K562 (cell line): ENCODE data around the gene GNB2.

ENCODE experiments used
- EZH2 ChIP-seq: IDR thresholded peaks from 2 replicates; pipeline ENCODE4 v1.6.1; 2012; ENCODE audit warnings: low read depth, mild to moderate bottlenecking, inconsistent platforms, low read length, borderline replicate concordance
- FOXM1 ChIP-seq, 2 experiments: fragments of 450-650 bp in 1 of 2; sonication (generic) in 1 of 2; formaldehyde crosslinking in 1 of 2; IDR thresholded peaks; 2 replicates each; pipeline versions ENCODE4 v1.6.1 to v1.9.0; 2017 to 2022; ENCODE audit warnings: low read depth in 2 of 2, mild to moderate bottlenecking in 2 of 2, missing genetic modification reagents in 1 of 2, moderate library complexity in 1 of 2
- HDAC6 ChIP-seq: IDR thresholded peaks from 2 replicates; pipeline ENCODE4 v1.6.1; 2012; ENCODE audit warnings: low read depth, mild to moderate bottlenecking, control low read depth, inconsistent platforms, low read length, moderate library complexity
- RAD21 ChIP-seq, 2 experiments: fragments of 250-450 bp in 1 of 2; fragments of 450-650 bp in 1 of 2; sonication (Bioruptor Pico) in 1 of 2; formaldehyde crosslinking in 1 of 2; IDR thresholded peaks in 1 of 2; conservative IDR thresholded peaks in 1 of 2; 2 replicates each; pipeline versions ENCODE4 v1.4.0 to v1.8.0; 2020 to 2022; ENCODE audit warnings: mild to moderate bottlenecking in 2 of 2, moderate library complexity in 1 of 2
- TF ChIP-seq, protein P1 (sequence below): sonication (generic); formaldehyde crosslinking; IDR thresholded peaks from 2 replicates; pipeline ENCODE4 v1.8.0; 2022; ENCODE audit warnings: mild to moderate bottlenecking, low read depth, missing genetic modification reagents
- TF ChIP-seq, protein P2 (sequence below): fragments of 250-450 bp; sonication (Bioruptor Pico); IDR thresholded peaks from 2 replicates; pipeline ENCODE4 v1.8.0; 2021; ENCODE audit warnings: mild to moderate bottlenecking, moderate library complexity
- TF ChIP-seq, protein P3 (sequence below): fragments of 450-650 bp; IDR thresholded peaks from 2 replicates; pipeline ENCODE4 v1.6.1; 2016; ENCODE audit warnings: borderline replicate concordance

DNA sequence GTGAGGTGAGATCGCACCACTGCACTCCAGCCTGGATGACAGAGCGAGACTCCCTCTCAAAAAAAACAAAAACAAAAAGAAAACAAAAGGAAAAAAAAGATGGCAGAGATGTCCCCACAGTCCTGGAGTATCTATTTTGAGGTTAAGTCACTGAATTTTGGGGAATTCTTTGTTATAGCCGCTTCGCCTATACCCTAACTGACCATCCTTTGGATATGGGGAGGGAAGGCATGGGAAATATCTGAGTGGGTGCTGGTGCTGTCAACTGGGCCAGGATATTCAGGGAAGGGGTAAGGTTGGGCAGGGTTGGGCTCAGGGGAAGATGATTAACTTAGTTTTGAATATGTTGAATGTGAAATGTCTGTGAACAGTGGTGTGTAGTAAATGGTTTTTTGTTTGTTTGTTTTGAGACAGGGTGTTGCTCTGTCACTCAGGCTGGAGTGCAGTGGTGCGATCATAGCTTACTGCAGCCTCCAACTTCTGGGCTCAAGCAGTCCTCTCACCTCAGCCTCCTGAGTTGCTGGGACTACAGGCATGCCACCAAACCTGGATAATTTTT is 8.3 kb upstream of the GNB2 start:
- no peak for TF ChIP-seq RAD21 (CRISPR knock-in tag; conservative IDR thresholded peaks at IDR 0.05 in 1 of 2, IDR thresholded peaks at IDR 0.05 in 1 of 2)
- TF ChIP-seq EZH2: no peak
- TF ChIP-seq, protein P1, sequence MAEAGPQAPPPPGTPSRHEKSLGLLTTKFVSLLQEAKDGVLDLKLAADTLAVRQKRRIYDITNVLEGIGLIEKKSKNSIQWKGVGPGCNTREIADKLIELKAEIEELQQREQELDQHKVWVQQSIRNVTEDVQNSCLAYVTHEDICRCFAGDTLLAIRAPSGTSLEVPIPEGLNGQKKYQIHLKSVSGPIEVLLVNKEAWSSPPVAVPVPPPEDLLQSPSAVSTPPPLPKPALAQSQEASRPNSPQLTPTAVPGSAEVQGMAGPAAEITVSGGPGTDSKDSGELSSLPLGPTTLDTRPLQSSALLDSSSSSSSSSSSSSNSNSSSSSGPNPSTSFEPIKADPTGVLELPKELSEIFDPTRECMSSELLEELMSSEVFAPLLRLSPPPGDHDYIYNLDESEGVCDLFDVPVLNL (CRISPR knock-in tag): no peak
- TF ChIP-seq HDAC6: no peak
- TF ChIP-seq, protein P2, sequence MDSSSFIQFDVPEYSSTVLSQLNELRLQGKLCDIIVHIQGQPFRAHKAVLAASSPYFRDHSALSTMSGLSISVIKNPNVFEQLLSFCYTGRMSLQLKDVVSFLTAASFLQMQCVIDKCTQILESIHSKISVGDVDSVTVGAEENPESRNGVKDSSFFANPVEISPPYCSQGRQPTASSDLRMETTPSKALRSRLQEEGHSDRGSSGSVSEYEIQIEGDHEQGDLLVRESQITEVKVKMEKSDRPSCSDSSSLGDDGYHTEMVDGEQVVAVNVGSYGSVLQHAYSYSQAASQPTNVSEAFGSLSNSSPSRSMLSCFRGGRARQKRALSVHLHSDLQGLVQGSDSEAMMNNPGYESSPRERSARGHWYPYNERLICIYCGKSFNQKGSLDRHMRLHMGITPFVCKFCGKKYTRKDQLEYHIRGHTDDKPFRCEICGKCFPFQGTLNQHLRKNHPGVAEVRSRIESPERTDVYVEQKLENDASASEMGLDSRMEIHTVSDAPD (CRISPR knock-in tag): no peak
- TF ChIP-seq FOXM1 (IDR thresholded peaks at IDR 0.05; ENCODE audit: low read depth): no peak
- TF ChIP-seq FOXM1 (CRISPR knock-in tag; IDR thresholded peaks at IDR 0.05; ENCODE audit: low read depth): no peak
- TF ChIP-seq, protein P3, sequence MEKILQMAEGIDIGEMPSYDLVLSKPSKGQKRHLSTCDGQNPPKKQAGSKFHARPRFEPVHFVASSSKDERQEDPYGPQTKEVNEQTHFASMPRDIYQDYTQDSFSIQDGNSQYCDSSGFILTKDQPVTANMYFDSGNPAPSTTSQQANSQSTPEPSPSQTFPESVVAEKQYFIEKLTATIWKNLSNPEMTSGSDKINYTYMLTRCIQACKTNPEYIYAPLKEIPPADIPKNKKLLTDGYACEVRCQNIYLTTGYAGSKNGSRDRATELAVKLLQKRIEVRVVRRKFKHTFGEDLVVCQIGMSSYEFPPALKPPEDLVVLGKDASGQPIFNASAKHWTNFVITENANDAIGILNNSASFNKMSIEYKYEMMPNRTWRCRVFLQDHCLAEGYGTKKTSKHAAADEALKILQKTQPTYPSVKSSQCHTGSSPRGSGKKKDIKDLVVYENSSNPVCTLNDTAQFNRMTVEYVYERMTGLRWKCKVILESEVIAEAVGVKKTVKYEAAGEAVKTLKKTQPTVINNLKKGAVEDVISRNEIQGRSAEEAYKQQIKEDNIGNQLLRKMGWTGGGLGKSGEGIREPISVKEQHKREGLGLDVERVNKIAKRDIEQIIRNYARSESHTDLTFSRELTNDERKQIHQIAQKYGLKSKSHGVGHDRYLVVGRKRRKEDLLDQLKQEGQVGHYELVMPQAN: no peak
